ENCODE measurements around the gene SFRP5. TPM values are rescaled to one million over a fixed set of nuclear protein-coding genes. Genes with fewer than 3 reads are reported as not detected.

SFRP5 gene
- total RNA-seq, 1 donor from 2014 or later = not detected

DNA sequence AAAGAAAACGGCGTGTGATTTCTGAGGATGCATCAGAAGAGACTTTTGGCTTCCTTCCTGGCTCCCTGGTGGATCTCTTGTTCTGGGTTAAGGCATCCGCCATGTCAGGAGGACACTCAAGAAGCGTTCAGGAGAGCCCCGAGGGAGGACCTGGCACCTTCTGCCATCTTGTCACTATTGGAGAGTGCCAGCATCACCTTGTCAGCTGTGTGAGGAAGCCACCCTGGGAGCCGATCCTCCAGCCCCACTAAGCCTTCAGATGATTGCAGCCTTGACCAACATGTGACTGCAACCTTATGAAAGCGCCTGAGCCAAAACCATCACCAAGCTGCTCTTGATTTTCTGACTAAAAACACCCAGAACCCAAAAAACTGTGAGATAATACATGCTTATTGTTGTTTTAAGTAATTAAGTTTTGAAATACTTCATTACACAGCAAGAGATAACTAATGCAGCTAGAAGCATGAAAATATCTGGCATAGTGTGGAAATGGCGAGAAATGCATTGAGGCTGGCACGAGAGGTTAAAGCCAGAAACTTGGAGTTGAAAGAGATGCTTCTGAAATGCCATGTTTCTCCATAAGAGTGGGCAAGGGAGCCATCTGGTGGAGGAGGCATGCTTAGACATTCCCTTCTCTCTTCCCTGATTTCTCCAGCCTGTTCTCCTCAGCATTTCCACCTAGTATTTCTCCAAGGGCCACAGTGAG, 40.3 kb downstream of the SFRP5 start:
- DNase-seq = peak; percentile 86
- H3K36me3 Mint-ChIP-seq (ENCODE audit: low read depth) = no peaks in the 10 kb centered on the region
- peaks cover 9% of the 10 kb centered on the region for H3K9me3 Mint-ChIP-seq
- H3K27ac Mint-ChIP-seq = no peak overlapping the region
- intact Hi-C loops (cut with micrococcal nuclease) = loop anchor here (1.0 to 10.0 kb wide), 5 partner anchors 22 to 307 kb away; partner anchors contain the start of genes ANKRD2 and PGAM1
- peaks cover 10% of the 10 kb centered on the region for H3K4me1 Mint-ChIP-seq
- H3K4me3 Mint-ChIP-seq = no peak overlapping the region
- peaks cover 5% of the 10 kb centered on the region for H3K27me3 Mint-ChIP-seq

DNA sequence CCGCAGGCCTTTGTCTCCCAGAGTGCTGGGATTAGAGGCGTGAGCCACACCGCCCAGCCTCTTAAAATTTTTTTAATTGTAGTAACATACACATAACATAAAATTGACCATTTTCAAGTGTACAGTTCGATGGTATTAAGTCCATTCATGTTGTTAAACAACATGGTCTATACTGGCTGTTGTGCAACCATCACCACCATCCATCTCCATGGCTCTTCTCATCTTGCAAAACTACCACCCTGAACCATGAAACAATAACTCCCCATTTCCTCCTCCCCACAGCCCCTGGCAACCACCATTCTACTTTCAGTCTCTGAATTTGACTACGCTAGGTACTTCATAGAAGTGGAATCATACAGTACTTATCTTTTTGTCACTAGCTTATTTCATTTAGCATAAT, 42.8 kb downstream of the SFRP5 start:
- Mint-ChIP-seq H3K27ac (no peak overlapping the region), H3K9me3 (no peaks in the 10 kb centered on the region), H3K36me3 (ENCODE audit: low read depth) (no peaks in the 10 kb centered on the region), H3K27me3 (peaks cover 9% of the 10 kb centered on the region), H3K4me1 (peaks cover 2% of the 10 kb centered on the region), H3K4me3 (no peak overlapping the region)
- intact Hi-C loops (cut with micrococcal nuclease) = no loop called here
- no peak for DNase-seq

- intact Hi-C loops (cut with micrococcal nuclease) = no loop called here
- Mint-ChIP-seq H3K36me3 (ENCODE audit: low read depth) (no peaks in the 10 kb centered on the region), H3K9me3 (no peaks in the 10 kb centered on the region), H3K27me3 (peaks cover 8% of the 10 kb centered on the region), H3K4me3 (no peak overlapping the region), H3K4me1 (peaks cover 2% of the 10 kb centered on the region), H3K27ac (peak overlapping the region; percentile 9)
- DNase-seq = no peak
These were observed 45.1 kb downstream of the SFRP5 start for GRCh38 chr10:97726636-97727178.

DNA sequence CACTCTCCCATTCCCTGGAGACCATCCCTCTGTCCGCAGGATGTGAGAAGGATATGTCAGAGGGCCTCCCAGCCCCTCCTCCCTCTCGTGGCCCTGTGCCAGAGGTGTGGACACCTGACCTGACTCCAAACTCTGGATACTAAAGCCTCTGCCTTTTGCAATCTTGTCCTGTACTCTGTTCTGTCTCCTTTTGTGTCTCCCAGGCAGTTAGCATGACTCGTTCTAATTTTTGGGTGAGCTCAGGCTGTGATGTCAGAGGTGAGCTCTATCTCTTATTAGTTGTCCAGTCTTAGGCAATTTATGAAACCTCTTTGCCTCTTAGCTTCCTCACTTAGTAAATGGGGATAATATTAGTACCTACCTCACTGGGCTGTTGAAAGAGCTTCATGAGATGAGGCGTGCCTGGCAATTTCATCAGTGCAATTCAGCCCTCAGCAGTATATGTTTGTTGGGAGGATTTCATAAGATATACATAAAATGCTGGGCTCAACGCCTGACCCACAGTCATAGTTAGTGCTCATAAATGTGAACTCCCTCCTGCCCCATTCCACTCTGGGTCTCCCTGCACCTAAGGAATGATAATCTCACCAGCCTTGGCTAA, 47.4 kb downstream of the SFRP5 start:
- Mint-ChIP-seq H3K27me3 (peaks cover 6% of the 10 kb centered on the region), H3K9me3 (no peaks in the 10 kb centered on the region), H3K27ac (no peak overlapping the region), H3K4me1 (peaks cover 2% of the 10 kb centered on the region), H3K4me3 (no peak overlapping the region), H3K36me3 (ENCODE audit: low read depth) (no peaks in the 10 kb centered on the region)
- intact Hi-C loops (cut with micrococcal nuclease) = no loop called here
- DNase-seq = no peak

GRCh38 chr10:97723001-97723400, 48.8 kb downstream of the SFRP5 start:
- intact Hi-C loops (cut with micrococcal nuclease) = no loop called here

GRCh38 chr10:97721871-97722780, 49.7 kb downstream of the SFRP5 start:
- no peak for DNase-seq
- intact Hi-C loops (cut with micrococcal nuclease) = no loop called here
- H3K4me1 Mint-ChIP-seq = no peaks in the 10 kb centered on the region
- H3K4me3 Mint-ChIP-seq = no peak overlapping the region
- H3K9me3 Mint-ChIP-seq = no peaks in the 10 kb centered on the region
- H3K36me3 Mint-ChIP-seq (ENCODE audit: low read depth) = no peaks in the 10 kb centered on the region
- H3K27me3 Mint-ChIP-seq = peaks cover 6% of the 10 kb centered on the region
- no peak overlapping the region for H3K27ac Mint-ChIP-seq

More at GRCh38 chr10:97723001-97723400, 48.8 kb downstream of the SFRP5 start:
- H3K9me3 Mint-ChIP-seq = no peaks in the 10 kb centered on the region
- no peak overlapping the region for H3K4me3 Mint-ChIP-seq
- DNase-seq = no peak
- H3K4me1 Mint-ChIP-seq = no peaks in the 10 kb centered on the region
- H3K27ac Mint-ChIP-seq = no peak overlapping the region
- H3K27me3 Mint-ChIP-seq = peaks cover 6% of the 10 kb centered on the region
- H3K36me3 Mint-ChIP-seq (ENCODE audit: low read depth) = no peaks in the 10 kb centered on the region

DNA sequence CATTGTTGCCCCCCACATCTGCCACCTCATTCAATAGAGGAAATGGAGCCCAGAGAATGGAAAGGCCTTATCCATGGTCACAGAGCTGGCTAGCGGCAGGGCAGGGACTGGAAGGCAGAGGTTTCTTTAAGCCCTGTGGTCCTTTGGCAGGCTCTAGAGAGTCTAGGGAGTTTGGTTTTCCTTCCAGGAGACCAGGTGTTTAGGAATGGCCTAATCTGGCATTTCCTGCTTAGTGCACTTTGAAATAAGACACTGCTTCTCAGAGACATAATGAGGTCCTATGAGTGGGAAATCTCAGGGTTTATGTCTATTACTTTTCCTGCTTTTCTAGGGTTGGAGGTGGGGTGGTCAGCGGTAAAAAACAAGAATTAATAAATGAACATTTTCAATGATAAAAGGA, 52.2 kb downstream of the SFRP5 start:
- H3K27me3 Mint-ChIP-seq = peaks cover 8% of the 10 kb centered on the region
- H3K27ac Mint-ChIP-seq = no peak overlapping the region
- peaks cover 2% of the 10 kb centered on the region for H3K4me1 Mint-ChIP-seq
- no peak overlapping the region for H3K4me3 Mint-ChIP-seq
- intact Hi-C loops (cut with micrococcal nuclease) = no loop called here
- no peaks in the 10 kb centered on the region for H3K36me3 Mint-ChIP-seq (ENCODE audit: low read depth)
- no peaks in the 10 kb centered on the region for H3K9me3 Mint-ChIP-seq
- no peak for DNase-seq

DNA sequence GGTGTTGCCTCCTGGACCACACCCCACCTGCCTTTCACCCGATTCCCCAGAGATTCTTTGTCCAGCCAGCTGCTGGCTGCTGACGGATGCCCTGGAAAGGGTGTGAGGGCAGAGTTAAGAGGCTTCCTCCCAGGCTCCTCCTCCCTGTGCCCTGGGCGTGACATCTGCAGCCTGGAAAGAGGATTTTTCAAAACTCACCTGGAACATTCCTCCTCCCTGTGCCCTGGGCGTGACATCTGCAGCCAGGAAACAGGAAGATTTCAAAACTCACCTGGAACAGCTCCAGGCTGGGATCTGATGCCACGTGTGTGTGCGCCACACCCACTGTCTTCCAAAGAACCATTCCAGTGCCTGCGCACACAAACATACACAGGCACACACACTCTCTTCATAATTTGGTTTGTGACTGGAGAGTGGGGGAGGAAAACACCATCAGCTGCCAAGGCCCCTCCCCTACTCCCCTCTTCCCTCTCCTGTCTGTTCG, 53.1 kb downstream of the SFRP5 start:
- H3K4me1 Mint-ChIP-seq = peaks cover 5% of the 10 kb centered on the region
- intact Hi-C loops (cut with micrococcal nuclease) = no loop called here
- H3K36me3 Mint-ChIP-seq (ENCODE audit: low read depth) = no peaks in the 10 kb centered on the region
- H3K27me3 Mint-ChIP-seq = peaks cover 10% of the 10 kb centered on the region
- no peak overlapping the region for H3K27ac Mint-ChIP-seq
- DNase-seq = no peak
- no peaks in the 10 kb centered on the region for H3K9me3 Mint-ChIP-seq
- H3K4me3 Mint-ChIP-seq = no peak overlapping the region

DNA sequence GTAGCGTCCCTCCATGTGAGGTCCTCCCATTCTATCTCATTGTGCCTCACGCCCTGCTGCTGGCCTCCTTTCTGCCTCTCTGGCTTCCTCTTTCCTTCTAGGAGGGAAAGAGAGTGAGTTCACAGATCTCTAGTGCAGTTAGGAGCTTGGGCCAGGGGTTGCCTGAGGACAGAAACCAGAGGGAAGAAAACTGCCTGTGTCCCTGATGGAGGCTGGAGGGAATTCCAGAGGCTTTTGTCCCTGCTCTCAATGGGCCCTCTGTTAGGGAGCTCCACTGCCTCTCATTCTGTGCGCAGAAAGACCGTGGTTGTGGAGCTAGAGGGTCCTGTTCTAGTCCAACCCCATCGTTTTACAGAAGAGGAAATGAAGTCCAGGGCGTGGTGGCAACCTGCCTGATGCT, 53.6 kb downstream of the SFRP5 start:
- H3K36me3 Mint-ChIP-seq (ENCODE audit: low read depth) = no peaks in the 10 kb centered on the region
- no peak for DNase-seq
- H3K9me3 Mint-ChIP-seq = no peaks in the 10 kb centered on the region
- H3K27ac Mint-ChIP-seq = no peak overlapping the region
- no peak overlapping the region for H3K4me3 Mint-ChIP-seq
- H3K4me1 Mint-ChIP-seq = peaks cover 5% of the 10 kb centered on the region
- intact Hi-C loops (cut with micrococcal nuclease) = no loop called here
- peaks cover 10% of the 10 kb centered on the region for H3K27me3 Mint-ChIP-seq

DNA sequence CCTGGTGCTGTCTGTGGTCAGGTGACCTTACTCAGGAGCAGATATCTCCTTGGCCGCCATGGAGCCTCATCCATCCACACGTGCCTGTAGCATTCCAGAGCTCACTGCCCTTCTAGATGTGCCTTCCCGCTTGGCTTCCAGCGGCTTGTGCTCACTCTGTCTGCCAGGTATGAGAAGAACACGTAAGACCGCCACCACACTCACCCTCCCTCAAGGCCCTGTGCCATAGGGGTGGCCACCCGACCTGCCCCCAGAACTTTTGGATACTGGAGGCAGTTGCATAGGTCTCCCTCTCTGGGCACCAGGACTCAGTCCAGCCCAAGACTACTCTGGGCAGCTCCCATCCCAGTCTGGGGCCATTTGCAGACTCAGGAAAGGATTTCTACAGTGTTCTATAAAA, 54.2 kb downstream of the SFRP5 start:
- Mint-ChIP-seq H3K4me1 (peaks cover 10% of the 10 kb centered on the region), H3K36me3 (ENCODE audit: low read depth) (no peaks in the 10 kb centered on the region), H3K27me3 (peaks cover 15% of the 10 kb centered on the region), H3K4me3 (no peak overlapping the region), H3K9me3 (no peaks in the 10 kb centered on the region), H3K27ac (no peak overlapping the region)
- no peak for DNase-seq
- intact Hi-C loops (cut with micrococcal nuclease) = no loop called here

Other genes with a start within 250 kb of the SFRP5 start
- gene ANKRD2, start 199.2 kb downstream of the SFRP5 start, total RNA-seq = not detected in 2 replicates
- gene HOGA1, start 187.6 kb downstream of the SFRP5 start, total RNA-seq = not detected in 2 replicates
- not detected in 2 replicates for gene C10orf62, start 182.3 kb downstream of the SFRP5 start, total RNA-seq
- 2.2 and 2.4 TPM in 2 replicates for gene MORN4, start 138.5 kb downstream of the SFRP5 start, total RNA-seq
- 17.8 TPM in 2 replicates for gene PI4K2A, start 131.3 kb downstream of the SFRP5 start, total RNA-seq
- 1.1 and 1.3 TPM in 2 replicates for gene AVPI1, start 84.8 kb downstream of the SFRP5 start, total RNA-seq
- 4.6 and 5.6 TPM in 2 replicates for gene MARVELD1, start 58.3 kb downstream of the SFRP5 start, total RNA-seq
- gene ZFYVE27, start 34.9 kb downstream of the SFRP5 start, total RNA-seq = 38.1 and 42.2 TPM in 2 replicates
- 0.33 and 0.37 TPM in 2 replicates for gene GOLGA7B, start 77.8 kb upstream of the SFRP5 start, total RNA-seq

Measured in activated CD4-positive, alpha-beta T cell treated with anti-CD3 and anti-CD28 coated beads, Interleukin-2, amount 10 ng/mL, durations not matched to agents 24 days and 14 days (primary cell).